Right renal cortex interstitium (tissue), 3 donors: Measurements from ENCODE around the gene ZP3. TPM values are rescaled to one million over a fixed set of nuclear protein-coding genes. Genes with fewer than 3 reads are reported as not detected.
A peak's percentile ranks its signal among the peaks of the same experiment; 100 is the strongest.
"Not testable (repeated sequence)": the region's sequence is repeated elsewhere in the genome, so short reads cannot be mapped to it uniquely, and the experiment has no call there.

ENCODE experiments used
- DNase-seq, 3 donors: peaks; one replicate each; pipeline ENCODE4 v3.0.0-alpha.2; 2013; ENCODE audit warnings: low read depth in 3 of 3, low spot score in 2 of 3
- polyA plus RNA-seq, 3 donors: library from polyadenylated mRNA; unstranded; fragments of 120-200 nt; gene quantifications; one replicate each; pipeline ENCODE4 v1.2.1, GENCODE V29; 2013; ENCODE audit not compliant: insufficient read length in 3 of 3

ZP3 gene
- 10 to 100 TPM in 1 of 3 donors, 1 to 10 TPM in 2; 2.1 to 10.1 (median 2.5) TPM for polyA plus RNA-seq

DNA sequence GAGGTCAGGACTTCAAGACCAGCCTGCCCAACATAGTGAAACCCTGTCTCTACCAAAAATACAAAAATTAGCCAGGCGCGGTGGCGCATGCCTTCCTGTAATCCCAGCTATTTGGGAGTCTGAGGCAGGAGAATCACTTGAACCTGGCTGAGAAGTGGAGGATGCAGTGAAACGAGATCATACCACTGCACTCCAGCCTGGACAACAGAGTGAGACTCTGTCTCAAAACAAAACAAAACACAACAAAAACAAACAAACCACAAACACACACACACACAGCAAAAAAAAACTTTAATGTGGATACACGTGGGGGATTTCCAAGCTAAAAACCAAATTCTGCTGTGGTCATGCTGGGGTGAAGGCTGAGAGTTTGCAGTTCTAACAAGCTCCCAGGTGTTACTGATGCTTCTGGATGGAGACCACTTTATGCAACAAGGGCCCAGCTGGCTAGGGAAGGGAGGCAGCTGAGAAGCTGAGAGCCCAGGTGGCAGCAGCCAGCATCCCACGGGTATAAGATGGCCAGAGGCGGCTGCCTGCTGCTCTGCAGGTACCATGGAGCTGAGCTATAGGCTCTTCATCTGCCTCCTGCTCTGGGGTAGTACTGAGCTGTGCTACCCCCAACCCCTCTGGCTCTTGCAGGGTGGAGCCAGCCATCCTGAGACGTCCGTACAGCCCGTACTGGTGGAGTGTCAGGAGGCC lies at the start of gene ZP3:
ZP3 (plus strand) TSS at position 538 of the 699 bp plus-strand sequence; CDS start at position 553, 15 bp downstream.
- DNase-seq = no peak

GRCh38 chr7:76375251-76375650 lies 49.5 kb upstream of the ZP3 start:
- no peak for DNase-seq

DNA sequence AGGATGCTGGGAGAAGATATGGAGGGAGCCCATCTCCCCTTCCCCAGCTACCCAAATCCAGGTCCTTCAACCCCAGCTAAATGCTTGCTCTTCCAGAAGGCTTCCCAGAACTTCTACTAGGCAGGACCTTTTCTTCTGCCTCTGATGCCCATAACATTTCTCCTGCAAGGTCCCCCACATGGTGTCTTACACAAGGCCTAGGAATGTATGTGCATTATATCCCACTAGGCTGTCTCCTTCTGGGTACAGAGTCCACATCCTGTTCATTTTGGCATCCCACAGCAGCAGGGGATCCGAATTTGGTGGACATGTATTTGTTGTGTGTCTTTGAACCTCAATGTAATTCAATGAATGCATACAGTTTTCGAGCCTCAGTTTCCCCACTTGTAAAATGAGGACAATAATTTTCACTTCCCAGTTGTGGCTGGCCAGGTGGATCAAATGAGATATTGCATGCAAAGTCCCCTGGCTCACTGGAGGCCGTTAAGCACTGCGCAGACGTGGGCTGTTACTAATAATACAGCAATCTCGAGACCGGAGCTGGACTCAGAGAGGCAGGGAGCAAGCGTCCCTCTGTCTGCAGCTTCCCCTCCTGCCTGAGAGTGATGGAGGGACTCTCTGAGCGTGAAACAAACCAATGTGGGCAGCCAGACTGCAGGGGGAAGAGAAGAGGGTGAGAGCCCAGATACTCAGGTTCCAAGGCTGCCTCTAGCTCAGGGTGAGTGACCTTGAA lies 47.4 kb upstream of the ZP3 start:
- DNase-seq = no peak

DNA sequence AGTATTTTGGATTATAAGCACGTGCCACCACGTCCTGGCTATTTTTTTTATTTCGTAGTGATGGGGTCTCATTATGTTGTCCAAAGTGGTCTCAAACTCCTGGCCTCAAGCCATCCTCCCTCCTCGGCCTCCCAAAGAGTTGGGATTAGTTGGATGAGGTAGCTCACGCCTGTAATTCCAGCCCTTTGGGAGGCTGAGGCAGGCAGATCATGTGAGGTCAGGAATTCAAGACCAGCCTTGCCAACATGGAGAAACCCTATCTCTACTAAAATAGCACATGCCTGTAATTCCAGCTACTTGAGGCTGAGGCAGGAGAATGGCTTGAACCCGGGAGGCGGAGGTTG lies 44.2 kb upstream of the ZP3 start:
- DNase-seq = no peak

DNA sequence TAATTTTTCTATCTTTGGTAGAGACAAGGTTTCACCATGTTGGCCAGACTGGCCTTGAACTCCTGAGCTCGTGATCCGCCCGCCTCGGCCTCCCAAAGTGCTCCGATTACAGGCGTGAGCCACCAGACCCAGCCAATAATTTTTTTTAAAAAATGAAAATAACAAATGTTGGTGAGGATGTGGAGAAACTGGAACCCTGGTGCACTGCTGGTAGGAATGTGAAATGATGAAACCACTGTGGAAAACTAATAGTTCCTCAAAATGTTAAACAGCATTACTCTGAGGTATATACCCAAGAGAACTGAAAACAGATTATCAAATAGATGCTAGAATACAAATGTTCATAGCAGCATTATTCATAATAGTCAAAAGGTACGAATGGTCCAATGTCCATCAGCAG lies 42.9 kb upstream of the ZP3 start:
- no peak for DNase-seq

DNA sequence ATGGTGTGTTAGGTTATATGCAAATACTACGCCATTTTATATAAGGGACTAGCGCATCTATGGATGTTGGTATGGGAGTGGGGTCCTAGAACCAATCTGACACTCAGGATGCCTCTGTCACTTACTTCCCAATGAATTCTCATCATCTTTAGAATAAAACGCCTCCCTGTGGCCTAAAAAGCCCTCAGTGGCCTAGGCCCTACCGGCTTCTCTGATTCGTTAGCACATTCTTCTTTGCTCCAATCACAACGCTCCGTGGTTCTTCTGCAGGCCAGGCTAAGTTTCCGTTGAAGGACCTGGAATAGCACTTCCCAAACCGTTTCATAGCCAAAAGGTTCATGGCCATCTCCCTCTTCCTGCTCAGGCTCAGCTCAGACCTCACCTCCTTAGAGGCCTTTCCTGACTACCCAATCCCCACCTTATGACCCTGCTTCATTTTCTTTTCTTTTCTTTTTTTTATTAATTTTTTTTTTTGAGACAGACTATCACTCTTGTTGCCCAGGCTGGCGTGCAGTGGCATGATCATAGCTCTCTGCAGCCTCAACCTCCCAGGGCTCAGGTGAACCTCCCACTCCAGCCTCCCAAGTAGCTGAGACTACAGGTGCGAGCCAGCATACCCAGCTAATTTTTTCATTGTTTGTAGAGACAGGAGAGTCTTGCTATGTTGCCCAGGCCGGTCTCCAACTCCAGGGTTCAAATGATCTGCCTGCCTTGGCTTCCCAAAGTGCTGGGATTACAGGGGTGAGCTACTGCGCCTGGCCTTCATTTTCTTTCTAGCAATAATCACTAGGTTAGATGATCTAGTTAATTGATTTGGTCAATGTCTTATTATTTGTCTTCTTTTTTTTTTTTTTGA lies 41.4 kb upstream of the ZP3 start:
- no peak for DNase-seq

- DNase-seq = no peak
These were observed 38.0 kb upstream of the ZP3 start for GRCh38 chr7:76386691-76387260.

DNA sequence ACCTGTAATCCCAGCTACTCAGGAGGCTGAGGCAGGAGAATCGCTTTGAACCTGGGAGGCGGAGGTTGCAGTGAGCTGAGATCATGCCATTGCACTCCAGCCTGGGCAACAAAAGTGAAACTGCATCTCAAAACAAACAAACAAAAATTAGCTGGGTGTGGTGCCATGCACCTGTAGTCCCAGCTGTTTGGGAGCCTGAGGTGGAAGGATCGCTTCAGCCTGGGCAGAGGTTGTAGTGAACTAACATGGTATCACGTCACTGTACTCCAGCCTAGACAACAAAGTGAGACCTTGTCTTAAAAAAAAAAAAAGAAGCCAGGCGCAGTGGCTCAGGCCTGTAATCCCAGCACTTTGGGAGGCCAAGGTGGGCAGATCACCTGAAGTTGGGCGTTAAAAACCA lies 37.0 kb upstream of the ZP3 start:
- not testable (repeated sequence) for DNase-seq

DNA sequence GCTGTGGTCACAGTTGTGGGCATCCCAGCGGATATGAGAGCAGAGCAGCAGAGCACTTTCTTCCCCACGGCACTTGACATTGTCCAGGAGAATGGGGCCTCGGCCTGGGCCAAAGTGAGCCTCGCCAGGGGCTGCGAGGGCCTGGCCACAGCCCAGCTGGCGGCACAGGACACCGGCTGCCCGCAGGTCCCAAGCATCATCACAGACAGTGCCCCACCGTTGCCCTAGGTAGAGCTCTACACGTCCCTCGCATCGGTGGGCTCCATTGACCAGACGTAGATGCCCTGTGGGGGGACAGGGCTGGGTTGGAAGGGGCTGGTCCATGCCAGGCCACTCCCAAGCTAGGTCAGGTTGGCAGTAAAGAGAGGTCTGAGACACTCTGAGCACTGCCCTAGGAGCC lies 34.7 kb upstream of the ZP3 start:
- DNase-seq = no peak

- no peak for DNase-seq
These were observed 32.1 kb upstream of the ZP3 start for GRCh38 chr7:76392531-76393115.

DNA sequence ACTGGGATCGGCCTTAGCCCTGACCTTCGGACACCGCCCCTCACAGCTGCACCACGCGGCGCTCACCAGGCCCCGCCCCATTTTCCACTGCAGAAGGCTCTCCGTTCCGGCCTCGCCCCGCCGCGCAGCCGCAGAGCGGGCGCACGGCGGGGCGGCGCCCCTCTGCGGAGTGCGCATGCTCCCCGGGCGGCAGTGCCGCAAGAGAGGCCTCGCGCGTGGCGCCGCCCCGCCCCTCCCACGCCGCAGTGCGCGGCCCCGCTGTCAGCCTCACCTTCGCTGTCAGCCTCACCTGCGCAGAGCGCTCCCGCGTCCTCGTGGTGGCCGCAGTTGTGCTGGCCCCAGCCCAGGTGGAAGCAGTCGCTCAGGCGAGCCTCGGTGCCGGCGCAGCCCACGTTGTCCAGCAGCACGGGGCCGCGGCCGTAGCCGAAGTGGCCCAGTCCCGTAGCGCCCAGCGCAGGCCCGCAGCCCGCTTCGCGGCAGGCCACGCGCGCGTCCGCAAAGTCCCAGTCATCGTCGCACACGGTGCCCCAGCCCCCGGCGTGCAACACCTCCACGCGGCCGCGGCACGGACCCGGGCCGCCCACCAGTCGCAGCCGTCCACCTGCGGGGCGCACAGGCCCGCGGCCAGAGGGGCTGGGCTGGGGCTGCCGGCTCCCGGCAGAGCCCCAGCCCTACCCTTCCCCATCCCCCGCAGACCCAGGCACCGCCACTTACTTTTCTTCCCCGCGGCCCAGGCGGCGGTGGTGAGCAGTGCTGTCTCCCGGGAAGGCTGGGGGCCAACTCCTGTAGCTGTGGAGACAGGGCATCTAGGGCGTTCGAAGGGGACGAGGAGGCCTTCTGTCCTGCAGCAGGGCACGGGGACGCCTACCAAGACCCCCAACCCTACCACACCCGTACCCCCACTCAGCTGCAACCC lies 31.4 kb upstream of the ZP3 start:
- DNase-seq = peak; percentile 72 to 81 (median 76)

- no peak for DNase-seq
These were observed 29.8 kb upstream of the ZP3 start for GRCh38 chr7:76394957-76395356.

DNA sequence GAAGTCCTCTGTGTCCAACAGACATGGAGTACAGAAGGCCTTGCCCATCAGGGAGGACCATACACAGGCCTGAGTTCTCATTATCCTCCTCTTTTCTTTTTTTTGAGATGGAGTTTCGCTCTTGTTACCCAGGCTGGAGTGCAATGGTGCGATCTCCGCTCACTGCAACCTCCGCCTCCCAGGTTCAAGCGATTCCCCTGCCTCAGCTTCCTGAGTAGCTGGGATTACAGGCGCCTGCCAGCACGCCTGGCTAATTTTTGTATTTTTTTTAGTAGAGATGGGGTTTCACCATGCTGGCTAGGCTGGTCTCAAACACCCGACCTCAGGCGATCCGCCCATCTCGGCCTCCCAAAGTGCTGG lies 29.2 kb upstream of the ZP3 start:
- DNase-seq = not testable (repeated sequence)

DNA sequence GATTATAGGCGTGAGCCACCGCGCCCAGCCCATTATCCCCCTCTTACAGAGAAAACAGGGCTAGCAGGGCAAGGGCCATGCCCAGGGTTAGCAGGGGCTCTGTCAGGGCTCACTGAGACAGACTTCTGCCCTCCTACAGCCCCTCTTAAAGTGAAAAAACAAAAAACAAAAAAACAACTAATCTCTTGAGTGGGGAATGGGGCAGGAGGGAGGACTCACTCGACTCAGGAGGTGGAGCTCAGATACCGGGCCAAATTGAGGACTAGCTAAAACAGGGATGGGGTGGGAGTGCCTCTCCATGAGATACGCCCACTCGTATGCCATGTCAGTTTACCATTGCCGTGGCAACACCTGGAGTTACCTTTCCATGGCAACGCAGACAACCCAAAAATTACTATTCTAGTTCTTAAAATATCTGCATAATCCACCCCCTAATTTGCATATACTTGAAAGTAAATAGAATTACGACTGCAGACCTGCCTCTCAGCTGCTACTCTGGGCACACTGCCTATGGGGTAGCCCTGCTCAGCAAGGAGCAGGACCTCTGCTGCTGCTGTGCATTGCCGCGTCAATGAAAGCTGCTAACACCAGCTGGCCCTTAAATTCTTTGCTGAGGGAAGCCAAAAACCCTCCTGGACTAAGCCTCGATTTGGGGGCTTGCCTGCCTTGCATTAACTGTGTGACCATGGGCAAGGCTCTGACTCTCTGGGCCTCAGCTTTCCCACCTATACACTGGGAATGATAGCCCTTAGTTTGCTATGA lies 28.6 kb upstream of the ZP3 start:
- no peak for DNase-seq

GRCh38 chr7:76396864-76397263 lies 27.9 kb upstream of the ZP3 start:
- no peak for DNase-seq

DNA sequence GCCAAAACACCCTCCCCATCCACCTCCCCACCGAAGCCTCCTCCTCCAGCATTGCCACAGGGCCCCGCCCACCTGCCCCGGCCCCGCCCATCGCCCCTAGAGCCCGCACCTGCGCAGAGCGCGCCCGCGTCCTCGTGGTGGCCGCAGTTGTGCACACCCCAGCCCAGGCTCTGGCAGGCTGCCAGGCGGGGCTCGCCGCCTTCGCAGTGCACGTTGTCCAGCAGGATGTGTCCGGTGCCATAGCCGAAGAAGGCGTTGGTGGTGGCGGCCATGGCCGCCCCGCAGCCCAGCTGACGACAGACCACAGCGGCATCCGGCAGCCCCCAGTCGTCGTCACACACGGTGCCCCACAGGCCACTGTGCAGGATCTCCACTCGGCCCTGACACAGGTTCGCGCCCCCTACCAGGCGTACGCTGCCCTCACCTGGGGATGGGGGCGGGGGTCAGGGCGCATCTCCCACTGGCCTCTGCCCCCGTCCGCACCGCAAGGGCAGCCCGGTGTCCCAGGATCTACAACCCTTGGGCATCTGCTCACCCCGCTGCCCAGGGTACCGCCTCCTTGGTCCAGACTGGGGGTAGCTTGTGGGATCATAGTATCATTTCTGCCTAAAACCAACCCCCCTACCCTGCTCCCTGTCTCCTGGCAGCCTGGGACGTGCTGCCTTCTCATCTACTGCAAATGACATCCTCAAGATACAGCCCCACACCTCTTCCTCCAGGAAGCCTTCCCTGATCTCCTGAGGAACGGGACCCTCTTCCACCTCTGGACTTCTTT lies 27.2 kb upstream of the ZP3 start:
- peak in 1 of 3 donors; percentile 51 for DNase-seq

GRCh38 chr7:76400248-76400647 lies 24.5 kb upstream of the ZP3 start:
- DNase-seq = no peak

- DNase-seq = not testable (repeated sequence)
These were observed 21.7 kb upstream of the ZP3 start for GRCh38 chr7:76403097-76403496.
